HepG2 (cell line): ENCODE measurements around the gene ACOXL. TPM values are rescaled to one million over a fixed set of nuclear protein-coding genes. Genes with fewer than 3 reads are reported as not detected.

ENCODE experiments used
- AHR ChIP-seq: IDR thresholded peaks from 2 replicates; pipeline ENCODE4 v1.6.1; 2018; ENCODE audit warnings: missing genetic modification reagents, missing compliant biosample characterization
- CCAR2 ChIP-seq: fragments of 200-400 bp; formaldehyde crosslinking; optimal IDR thresholded peaks from 2 replicates; pipeline ENCODE3; 2018; ENCODE audit warnings: low read depth, mild to moderate bottlenecking, low read length, moderate library complexity
- MAFF ChIP-seq: IDR thresholded peaks from 2 replicates; pipeline ENCODE4 v1.6.1; 2011; ENCODE audit warnings: low read depth, low read length, improper control_type of control experiment
- MIER3 ChIP-seq: IDR thresholded peaks from 2 replicates; pipeline ENCODE4 v1.6.1; 2016; ENCODE audit warnings: missing compliant biosample characterization, borderline replicate concordance
- RBM39 ChIP-seq: fragments of 200-400 bp; formaldehyde crosslinking; IDR thresholded peaks from one replicate; pipeline ENCODE4 v1.6.1; 2018; ENCODE audit warnings: antibody characterized with exemption, mild to moderate bottlenecking, low read depth, low read length; ENCODE audit not compliant: poor library complexity, severe bottlenecking
- TCF12 ChIP-seq, 2 experiments: fragments of 450-650 bp in 1 of 2; sonication (generic) in 1 of 2; formaldehyde crosslinking in 1 of 2; IDR thresholded peaks; 2 replicates each; pipeline versions ENCODE4 v1.6.1 to v1.8.0; 2017 to 2022; ENCODE audit warnings: antibody characterized with exemption in 1 of 2, mild to moderate bottlenecking in 1 of 2, missing genetic modification reagents in 1 of 2, moderate library complexity in 1 of 2
- ZBTB21 ChIP-seq: sonication (generic); formaldehyde crosslinking; IDR thresholded peaks from 2 replicates; pipeline ENCODE4 v1.4.0; 2020; ENCODE audit warnings: missing genetic modification reagents
- ZNF3 ChIP-seq: IDR thresholded peaks from 2 replicates; pipeline ENCODE4 v1.7.0; 2017; ENCODE audit warnings: inconsistent platforms
- ZNF615 ChIP-seq: sonication (generic); formaldehyde crosslinking; IDR thresholded peaks from 2 replicates; pipeline ENCODE4 v1.5.0; 2020; ENCODE audit warnings: mild to moderate bottlenecking, missing genetic modification reagents, borderline replicate concordance
- ZNF776 ChIP-seq: sonication (generic); formaldehyde crosslinking; IDR thresholded peaks from 2 replicates; pipeline ENCODE4 v1.4.0; 2020; ENCODE audit warnings: mild to moderate bottlenecking, missing genetic modification reagents
- polyA plus RNA-seq, 8 experiments: library from polyadenylated mRNA; depleted of rRNA in 3 of 8; stranded (reverse) in 7 of 8; unstranded in 1 of 8; fragments of >200 nt; fragmentation: Illumina TruSeq in 4 of 8; extraction: Trizol in 4 of 8; gene quantifications; 2 replicates each; pipeline versions ENCODE4 v1.2.1 to v1.2.3, GENCODE V29; 2011 to 2016; ENCODE audit warnings: low read depth in 4 of 8, missing spikeins in 1 of 8, mixed read lengths in 1 of 8; ENCODE audit not compliant: insufficient read depth in 1 of 8
- total RNA-seq, 5 experiments: library from RNA; depleted of rRNA; stranded (reverse); fragments of >200 nt; fragmentation: Illumina TruSeq; extraction: Trizol; gene quantifications; 2 replicates each; pipeline ENCODE4 v1.2.3, GENCODE V29; 2016; ENCODE audit warnings: low read depth in 1 of 5
- TF ChIP-seq, protein P1 (sequence below): sonication (generic); formaldehyde crosslinking; IDR thresholded peaks from 2 replicates; pipeline ENCODE4 v1.4.0; 2020; ENCODE audit warnings: missing genetic modification reagents
- TF ChIP-seq, protein P2 (sequence below): sonication (generic); formaldehyde crosslinking; IDR thresholded peaks from 2 replicates; pipeline ENCODE4 v1.8.0; 2022; ENCODE audit warnings: mild to moderate bottlenecking, missing genetic modification reagents, borderline replicate concordance
- TF ChIP-seq, protein P3 (sequence below): sonication (generic); formaldehyde crosslinking; IDR thresholded peaks from 2 replicates; pipeline ENCODE4 v1.4.0; 2020; ENCODE audit warnings: low read depth, missing genetic modification reagents
- TF ChIP-seq, protein P4 (sequence below): sonication (generic); formaldehyde crosslinking; IDR thresholded peaks from 2 replicates; pipeline ENCODE4 v1.5.1; 2020; ENCODE audit warnings: missing genetic modification reagents, mild to moderate bottlenecking, borderline replicate concordance
- TF ChIP-seq, protein P5 (sequence below): sonication (generic); formaldehyde crosslinking; IDR thresholded peaks from 2 replicates; pipeline ENCODE4 v1.4.0; 2020; ENCODE audit warnings: missing genetic modification reagents, borderline replicate concordance

The ACOXL gene
- total and polyA plus RNA-seq, 2 of the 13 experiments (the other 11 are each of a cell fraction or from before 2014, with no cell fraction given), result not detected

DNA sequence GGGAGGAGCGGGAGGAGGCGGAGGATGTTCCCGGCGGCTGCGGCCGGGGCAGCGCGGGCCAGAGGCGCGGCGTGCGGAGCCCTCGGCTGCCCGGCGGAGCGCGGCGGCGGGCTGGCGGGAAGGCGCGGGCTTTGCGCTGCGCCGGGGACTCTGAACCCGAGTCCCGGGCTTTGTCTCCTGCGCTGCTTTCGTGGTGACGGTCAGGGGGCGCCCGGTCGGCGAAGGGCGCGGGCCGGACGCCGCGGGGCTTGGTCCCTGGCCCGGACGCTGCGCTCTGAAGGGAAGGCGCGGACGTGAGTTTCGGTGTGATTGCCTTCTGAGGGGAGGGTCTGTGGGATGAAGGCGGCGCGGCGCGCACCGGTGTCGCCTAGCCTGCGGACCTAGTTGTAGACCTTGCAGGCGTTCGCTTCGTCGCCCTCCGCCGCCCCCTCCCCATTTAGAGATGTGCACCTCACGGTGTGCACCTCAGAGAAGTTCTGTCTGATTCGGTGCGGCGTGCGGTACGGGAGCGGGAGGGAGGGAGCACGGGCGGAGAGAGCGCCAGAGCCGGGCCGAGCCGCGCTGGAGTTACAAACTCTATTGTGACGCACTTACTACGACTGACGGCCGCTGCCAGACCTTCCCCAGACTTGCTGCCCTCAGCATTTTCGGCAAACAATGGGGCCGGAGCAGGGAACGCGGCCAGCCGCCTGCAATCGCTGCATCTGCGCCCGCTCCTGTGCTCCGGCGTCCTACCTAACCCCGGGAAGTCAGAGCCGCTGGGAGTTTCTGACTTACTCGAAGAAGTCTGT is 390.5 kb downstream of the ACOXL start (continued):
- TF ChIP-seq, protein P1, sequence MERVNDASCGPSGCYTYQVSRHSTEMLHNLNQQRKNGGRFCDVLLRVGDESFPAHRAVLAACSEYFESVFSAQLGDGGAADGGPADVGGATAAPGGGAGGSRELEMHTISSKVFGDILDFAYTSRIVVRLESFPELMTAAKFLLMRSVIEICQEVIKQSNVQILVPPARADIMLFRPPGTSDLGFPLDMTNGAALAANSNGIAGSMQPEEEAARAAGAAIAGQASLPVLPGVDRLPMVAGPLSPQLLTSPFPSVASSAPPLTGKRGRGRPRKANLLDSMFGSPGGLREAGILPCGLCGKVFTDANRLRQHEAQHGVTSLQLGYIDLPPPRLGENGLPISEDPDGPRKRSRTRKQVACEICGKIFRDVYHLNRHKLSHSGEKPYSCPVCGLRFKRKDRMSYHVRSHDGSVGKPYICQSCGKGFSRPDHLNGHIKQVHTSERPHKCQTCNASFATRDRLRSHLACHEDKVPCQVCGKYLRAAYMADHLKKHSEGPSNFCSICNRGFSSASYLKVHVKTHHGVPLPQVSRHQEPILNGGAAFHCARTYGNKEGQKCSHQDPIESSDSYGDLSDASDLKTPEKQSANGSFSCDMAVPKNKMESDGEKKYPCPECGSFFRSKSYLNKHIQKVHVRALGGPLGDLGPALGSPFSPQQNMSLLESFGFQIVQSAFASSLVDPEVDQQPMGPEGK, result no peak; the same call in 1 of the 2 replicates
- TF ChIP-seq MAFF (peak; percentile 98), MIER3 (CRISPR knock-in tag) (peak; percentile 67; the same call in 1 of the 2 replicates), RBM39 (no peak), ZNF3 (CRISPR knock-in tag) (no peak), AHR (CRISPR knock-in tag) (0 out of 2 replicates have a peak, but pooled peaks have one; percentile 19), TCF12 (IDR thresholded peaks at IDR 0.05) (no peak), TCF12 (CRISPR knock-in tag; IDR thresholded peaks at IDR 0.05) (no peak), ZNF615 (CRISPR knock-in tag) (0 out of 2 replicates have a peak, but pooled peaks have one; percentile 45), ZNF776 (CRISPR knock-in tag) (0 out of 2 replicates have a peak, but pooled peaks have one; percentile 14), CCAR2 (no peak), ZBTB21 (0 out of 2 replicates have a peak, but pooled peaks have one; percentile 45)
- TF ChIP-seq, protein P2, sequence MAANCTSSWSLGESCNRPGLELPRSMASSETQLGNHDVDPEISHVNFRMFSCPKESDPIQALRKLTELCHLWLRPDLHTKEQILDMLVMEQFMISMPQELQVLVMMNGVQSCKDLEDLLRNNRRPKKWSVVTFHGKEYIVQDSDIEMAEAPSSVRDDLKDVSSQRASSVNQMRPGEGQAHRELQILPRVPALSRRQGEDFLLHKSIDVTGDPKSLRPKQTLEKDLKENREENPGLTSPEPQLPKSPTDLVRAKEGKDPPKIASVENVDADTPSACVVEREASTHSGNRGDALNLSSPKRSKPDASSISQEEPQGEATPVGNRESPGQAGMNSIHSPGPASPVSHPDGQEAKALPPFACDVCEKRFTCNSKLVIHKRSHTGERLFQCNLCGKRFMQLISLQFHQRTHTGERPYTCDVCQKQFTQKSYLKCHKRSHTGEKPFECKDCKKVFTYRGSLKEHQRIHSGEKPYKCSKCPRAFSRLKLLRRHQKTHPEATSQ (CRISPR knock-in tag), result no peak
- TF ChIP-seq, protein P3, sequence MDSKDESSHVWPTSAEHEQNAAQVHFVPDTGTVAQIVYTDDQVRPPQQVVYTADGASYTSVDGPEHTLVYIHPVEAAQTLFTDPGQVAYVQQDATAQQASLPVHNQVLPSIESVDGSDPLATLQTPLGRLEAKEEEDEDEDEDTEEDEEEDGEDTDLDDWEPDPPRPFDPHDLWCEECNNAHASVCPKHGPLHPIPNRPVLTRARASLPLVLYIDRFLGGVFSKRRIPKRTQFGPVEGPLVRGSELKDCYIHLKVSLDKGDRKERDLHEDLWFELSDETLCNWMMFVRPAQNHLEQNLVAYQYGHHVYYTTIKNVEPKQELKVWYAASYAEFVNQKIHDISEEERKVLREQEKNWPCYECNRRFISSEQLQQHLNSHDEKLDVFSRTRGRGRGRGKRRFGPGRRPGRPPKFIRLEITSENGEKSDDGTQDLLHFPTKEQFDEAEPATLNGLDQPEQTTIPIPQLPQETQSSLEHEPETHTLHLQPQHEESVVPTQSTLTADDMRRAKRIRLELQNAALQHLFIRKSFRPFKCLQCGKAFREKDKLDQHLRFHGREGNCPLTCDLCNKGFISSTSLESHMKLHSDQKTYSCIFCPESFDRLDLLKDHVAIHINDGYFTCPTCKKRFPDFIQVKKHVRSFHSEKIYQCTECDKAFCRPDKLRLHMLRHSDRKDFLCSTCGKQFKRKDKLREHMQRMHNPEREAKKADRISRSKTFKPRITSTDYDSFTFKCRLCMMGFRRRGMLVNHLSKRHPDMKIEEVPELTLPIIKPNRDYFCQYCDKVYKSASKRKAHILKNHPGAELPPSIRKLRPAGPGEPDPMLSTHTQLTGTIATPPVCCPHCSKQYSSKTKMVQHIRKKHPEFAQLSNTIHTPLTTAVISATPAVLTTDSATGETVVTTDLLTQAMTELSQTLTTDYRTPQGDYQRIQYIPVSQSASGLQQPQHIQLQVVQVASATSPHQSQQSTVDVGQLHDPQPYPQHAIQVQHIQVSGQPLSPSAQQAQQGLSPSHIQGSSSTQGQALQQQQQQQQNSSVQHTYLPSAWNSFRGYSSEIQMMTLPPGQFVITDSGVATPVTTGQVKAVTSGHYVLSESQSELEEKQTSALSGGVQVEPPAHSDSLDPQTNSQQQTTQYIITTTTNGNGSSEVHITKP (CRISPR knock-in tag), result no peak
- TF ChIP-seq, protein P4, sequence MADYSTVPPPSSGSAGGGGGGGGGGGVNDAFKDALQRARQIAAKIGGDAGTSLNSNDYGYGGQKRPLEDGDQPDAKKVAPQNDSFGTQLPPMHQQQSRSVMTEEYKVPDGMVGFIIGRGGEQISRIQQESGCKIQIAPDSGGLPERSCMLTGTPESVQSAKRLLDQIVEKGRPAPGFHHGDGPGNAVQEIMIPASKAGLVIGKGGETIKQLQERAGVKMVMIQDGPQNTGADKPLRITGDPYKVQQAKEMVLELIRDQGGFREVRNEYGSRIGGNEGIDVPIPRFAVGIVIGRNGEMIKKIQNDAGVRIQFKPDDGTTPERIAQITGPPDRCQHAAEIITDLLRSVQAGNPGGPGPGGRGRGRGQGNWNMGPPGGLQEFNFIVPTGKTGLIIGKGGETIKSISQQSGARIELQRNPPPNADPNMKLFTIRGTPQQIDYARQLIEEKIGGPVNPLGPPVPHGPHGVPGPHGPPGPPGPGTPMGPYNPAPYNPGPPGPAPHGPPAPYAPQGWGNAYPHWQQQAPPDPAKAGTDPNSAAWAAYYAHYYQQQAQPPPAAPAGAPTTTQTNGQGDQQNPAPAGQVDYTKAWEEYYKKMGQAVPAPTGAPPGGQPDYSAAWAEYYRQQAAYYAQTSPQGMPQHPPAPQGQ (CRISPR knock-in tag), result no peak
- TF ChIP-seq, protein P5, sequence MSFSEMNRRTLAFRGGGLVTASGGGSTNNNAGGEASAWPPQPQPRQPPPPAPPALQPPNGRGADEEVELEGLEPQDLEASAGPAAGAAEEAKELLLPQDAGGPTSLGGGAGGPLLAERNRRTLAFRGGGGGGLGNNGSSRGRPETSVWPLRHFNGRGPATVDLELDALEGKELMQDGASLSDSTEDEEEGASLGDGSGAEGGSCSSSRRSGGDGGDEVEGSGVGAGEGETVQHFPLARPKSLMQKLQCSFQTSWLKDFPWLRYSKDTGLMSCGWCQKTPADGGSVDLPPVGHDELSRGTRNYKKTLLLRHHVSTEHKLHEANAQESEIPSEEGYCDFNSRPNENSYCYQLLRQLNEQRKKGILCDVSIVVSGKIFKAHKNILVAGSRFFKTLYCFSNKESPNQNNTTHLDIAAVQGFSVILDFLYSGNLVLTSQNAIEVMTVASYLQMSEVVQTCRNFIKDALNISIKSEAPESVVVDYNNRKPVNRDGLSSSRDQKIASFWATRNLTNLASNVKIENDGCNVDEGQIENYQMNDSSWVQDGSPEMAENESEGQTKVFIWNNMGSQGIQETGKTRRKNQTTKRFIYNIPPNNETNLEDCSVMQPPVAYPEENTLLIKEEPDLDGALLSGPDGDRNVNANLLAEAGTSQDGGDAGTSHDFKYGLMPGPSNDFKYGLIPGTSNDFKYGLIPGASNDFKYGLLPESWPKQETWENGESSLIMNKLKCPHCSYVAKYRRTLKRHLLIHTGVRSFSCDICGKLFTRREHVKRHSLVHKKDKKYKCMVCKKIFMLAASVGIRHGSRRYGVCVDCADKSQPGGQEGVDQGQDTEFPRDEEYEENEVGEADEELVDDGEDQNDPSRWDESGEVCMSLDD (CRISPR knock-in tag), result no peak
